Mesenchymal stem cell (in vitro differentiated cells and primary cell): ENCODE data around the gene COMTD1.
A peak's percentile ranks its signal among the peaks of the same experiment; 100 is the strongest.

Source experiments
- DNase-seq: peaks from one replicate; pipeline ENCODE4 v3.0.0-alpha.2; 2013
- H2AFZ ChIP-seq: one replicate; pipeline ENCODE4 v1.6.1; 2013; ENCODE audit warnings: low read depth, mild to moderate bottlenecking, control low read depth, inconsistent platforms, low read length, moderate library complexity
- H2AK5ac ChIP-seq: 2 replicates; pipeline ENCODE4 v1.6.1; 2013; ENCODE audit warnings: low read length, moderate library complexity, mild to moderate bottlenecking, inconsistent platforms; ENCODE audit not compliant: severe bottlenecking
- H2BK120ac ChIP-seq: one replicate; pipeline ENCODE4 v1.6.1; 2013; ENCODE audit warnings: low read depth, mild to moderate bottlenecking, inconsistent platforms, low read length, moderate library complexity
- H2BK12ac ChIP-seq, 2 experiments: one replicate each; pipeline ENCODE4 v1.6.1; 2013; ENCODE audit warnings: inconsistent platforms in 2 of 2, low read length in 2 of 2, mild to moderate bottlenecking in 2 of 2, moderate library complexity in 2 of 2, control low read depth in 1 of 2
- H2BK15ac ChIP-seq: one replicate; pipeline ENCODE4 v1.6.1; 2013; ENCODE audit warnings: mild to moderate bottlenecking, low read depth, inconsistent platforms; ENCODE audit not compliant: poor library complexity, severe bottlenecking
- H2BK5ac ChIP-seq: 2 replicates; pipeline ENCODE4 v1.6.1; 2013; ENCODE audit warnings: low read depth, mild to moderate bottlenecking, low read length, control low read depth, inconsistent platforms; ENCODE audit not compliant: poor library complexity, severe bottlenecking
- H3K14ac ChIP-seq, 2 experiments: one replicate each; pipeline ENCODE4 v1.6.1; 2013; ENCODE audit warnings: inconsistent platforms in 2 of 2, low read length in 2 of 2, control low read depth in 1 of 2, mild to moderate bottlenecking in 1 of 2, moderate library complexity in 1 of 2
- H3K18ac ChIP-seq, 2 experiments: one replicate each; pipeline ENCODE4 v1.6.1; 2013; ENCODE audit warnings: inconsistent platforms in 2 of 2, low read length in 2 of 2, control low read depth in 1 of 2, low read depth in 1 of 2, mild to moderate bottlenecking in 1 of 2
- H3K23ac ChIP-seq, 2 experiments: one replicate each; pipeline ENCODE4 v1.6.1; 2013; ENCODE audit warnings: inconsistent platforms in 2 of 2, low read length in 2 of 2, mild to moderate bottlenecking in 2 of 2, moderate library complexity in 2 of 2, control low read depth in 1 of 2
- H3K27ac ChIP-seq: 2 replicates; pipeline ENCODE4 v1.5.1; 2013; ENCODE audit warnings: mild to moderate bottlenecking, moderate library complexity, low read length, control low read depth, inconsistent platforms; ENCODE audit not compliant: poor library complexity, severe bottlenecking
- H3K27me3 ChIP-seq, 2 experiments: 2 replicates each; pipeline versions ENCODE4 v1.6.1 to v1.7.0; 2013; ENCODE audit warnings: low read length in 2 of 2, mild to moderate bottlenecking in 2 of 2, moderate library complexity in 2 of 2, control low read depth in 1 of 2, inconsistent platforms in 1 of 2; ENCODE audit not compliant: control insufficient read depth in 1 of 2, insufficient read depth in 1 of 2
- H3K36me3 ChIP-seq, 2 experiments: 2 replicates each; pipeline versions ENCODE4 v1.6.1 to v1.7.0; 2013; ENCODE audit warnings: low read length in 2 of 2, control low read depth in 1 of 2, inconsistent platforms in 1 of 2, low read depth in 1 of 2, mild to moderate bottlenecking in 1 of 2; ENCODE audit not compliant: insufficient read depth in 2 of 2, control insufficient read depth in 1 of 2
- H3K4ac ChIP-seq, 2 experiments: one replicate each; pipeline ENCODE4 v1.6.1; 2013; ENCODE audit warnings: inconsistent platforms in 2 of 2, low read length in 2 of 2, mild to moderate bottlenecking in 2 of 2, moderate library complexity in 2 of 2, control low read depth in 1 of 2, low read depth in 1 of 2
- H3K4me1 ChIP-seq: 2 replicates; pipeline ENCODE4 v1.6.1; 2013; ENCODE audit warnings: low read depth, low read length, control low read depth; ENCODE audit not compliant: control insufficient read depth, insufficient read depth
- H3K4me2 ChIP-seq: 2 replicates; pipeline ENCODE4 v1.6.1; 2013; ENCODE audit warnings: low read length, mild to moderate bottlenecking, inconsistent platforms; ENCODE audit not compliant: poor library complexity, severe bottlenecking
- H3K4me3 ChIP-seq, 2 experiments: 2 replicates each; pipeline versions ENCODE4 v1.5.1 to v1.7.0; 2013; ENCODE audit warnings: low read length in 2 of 2, mild to moderate bottlenecking in 2 of 2, control low read depth in 1 of 2, low read depth in 1 of 2; ENCODE audit not compliant: insufficient read depth in 1 of 2
- H3K79me1 ChIP-seq: replicated peaks from 2 replicates; pipeline ENCODE4 v1.6.1; 2013; ENCODE audit warnings: mild to moderate bottlenecking, control low read depth, low read length, inconsistent platforms; ENCODE audit not compliant: poor library complexity, severe bottlenecking
- H3K9ac ChIP-seq: 2 replicates; pipeline ENCODE4 v1.7.0; 2013; ENCODE audit warnings: mild to moderate bottlenecking, low read length, moderate library complexity
- H3K9me3 ChIP-seq: 2 replicates; pipeline ENCODE4 v1.7.0; 2013; ENCODE audit warnings: mild to moderate bottlenecking, low read length; ENCODE audit not compliant: control insufficient read depth
- H4K8ac ChIP-seq: one replicate; pipeline ENCODE4 v1.6.1; 2013; ENCODE audit warnings: inconsistent platforms, mild to moderate bottlenecking, low read length, moderate library complexity
- H4K91ac ChIP-seq: one replicate; pipeline ENCODE4 v1.6.1; 2013; ENCODE audit warnings: mild to moderate bottlenecking, low read length, inconsistent platforms
- WGBS: methylation state at CpG from one replicate; pipeline ENCODE4 v1.1.7; 2013; ENCODE audit warnings: mixed read lengths; 5-methylcytosine and 5-hydroxymethylcytosine counted together

Gene COMTD1

GRCh38 chr10:75263806-75264205 lies 28.0 kb upstream of the COMTD1 start:
- H3K4me2 ChIP-seq, result no peak overlapping the region

GRCh38 chr10:75261813-75262705 lies 26.3 kb upstream of the COMTD1 start:
- H3K9ac ChIP-seq, result no peak overlapping the region
- H3K18ac ChIP-seq, result no peak overlapping the region
- no peak overlapping the region for H4K8ac ChIP-seq
- no peak overlapping the region for H2BK120ac ChIP-seq
- H3K4me3 ChIP-seq, result no peak overlapping the region
- no peak overlapping the region for H3K23ac ChIP-seq
- H2AK5ac ChIP-seq, result no peak overlapping the region
- WGBS, result 79% methylated on average over 23 of the region's 25 CpGs
- no peak overlapping the region for H2BK15ac ChIP-seq
- H3K4ac ChIP-seq, result no peak overlapping the region
- no peaks in the 10 kb centered on the region for H3K79me1 ChIP-seq
- no peak overlapping the region for H3K27ac ChIP-seq
- H3K36me3 ChIP-seq, result no peaks in the 10 kb centered on the region
- DNase-seq, result no peak
- no peak overlapping the region for H3K14ac ChIP-seq
- no peak overlapping the region for H2BK12ac ChIP-seq
- no peaks in the 10 kb centered on the region for H3K4me1 ChIP-seq
- H3K27me3 ChIP-seq, result peaks cover 0 to 27% of the 10 kb centered on the region in 2 experiments
- no peak overlapping the region for H4K91ac ChIP-seq
- H3K9me3 ChIP-seq, result peaks cover 6% of the 10 kb centered on the region
- no peak overlapping the region for H3K4me2 ChIP-seq
- no peak overlapping the region for H2AFZ ChIP-seq
- no peak overlapping the region for H2BK5ac ChIP-seq

More at GRCh38 chr10:75263806-75264205, 28.0 kb upstream of the COMTD1 start:
- no peak for DNase-seq
- no peak overlapping the region for H2BK120ac ChIP-seq
- H3K23ac ChIP-seq, result no peak overlapping the region
- 100% methylated on average over 1 of the region's 1 CpG for WGBS
- H4K91ac ChIP-seq, result no peak overlapping the region
- H3K18ac ChIP-seq, result no peak overlapping the region
- no peak overlapping the region for H4K8ac ChIP-seq
- H3K4ac ChIP-seq, result no peak overlapping the region
- H3K36me3 ChIP-seq, result no peaks in the 10 kb centered on the region
- H2BK12ac ChIP-seq, result no peak overlapping the region
- no peak overlapping the region for H2AFZ ChIP-seq
- peak overlapping the region in 1 of 2 experiments; percentile 48 for H3K14ac ChIP-seq
- H3K27ac ChIP-seq, result no peak overlapping the region
- no peaks in the 10 kb centered on the region for H3K4me1 ChIP-seq
- no peak overlapping the region for H2AK5ac ChIP-seq
- no peak overlapping the region for H2BK5ac ChIP-seq
- H3K79me1 ChIP-seq, result no peaks in the 10 kb centered on the region
- peaks cover 0 to 27% of the 10 kb centered on the region in 2 experiments for H3K27me3 ChIP-seq
- peaks cover 6% of the 10 kb centered on the region for H3K9me3 ChIP-seq
- no peak overlapping the region for H2BK15ac ChIP-seq
- H3K9ac ChIP-seq, result no peak overlapping the region
- no peak overlapping the region for H3K4me3 ChIP-seq

GRCh38 chr10:75260990-75261389 lies 25.2 kb upstream of the COMTD1 start:
- no peak overlapping the region for H3K23ac ChIP-seq
- H4K91ac ChIP-seq, result no peak overlapping the region
- H2BK12ac ChIP-seq, result no peak overlapping the region
- no peak overlapping the region for H2BK15ac ChIP-seq
- H3K27ac ChIP-seq, result no peak overlapping the region
- no peak overlapping the region for H4K8ac ChIP-seq
- no peak overlapping the region for H3K18ac ChIP-seq
- DNase-seq, result no peak
- no peak overlapping the region for H2AFZ ChIP-seq
- H3K4me1 ChIP-seq, result no peaks in the 10 kb centered on the region
- WGBS, result 100% methylated on average over 3 of the region's 3 CpGs
- H2BK120ac ChIP-seq, result no peak overlapping the region
- H3K9me3 ChIP-seq, result peaks cover 6% of the 10 kb centered on the region
- no peaks in the 10 kb centered on the region for H3K36me3 ChIP-seq
- no peak overlapping the region for H3K9ac ChIP-seq
- no peak overlapping the region for H3K4me3 ChIP-seq
- H3K4me2 ChIP-seq, result no peak overlapping the region
- H2AK5ac ChIP-seq, result no peak overlapping the region
- H2BK5ac ChIP-seq, result no peak overlapping the region
- no peaks in the 10 kb centered on the region for H3K79me1 ChIP-seq
- peaks cover 0 to 27% of the 10 kb centered on the region in 2 experiments for H3K27me3 ChIP-seq
- H3K4ac ChIP-seq, result no peak overlapping the region
- no peak overlapping the region for H3K14ac ChIP-seq

- peaks cover 0 to 9% of the 10 kb centered on the region in 2 experiments for H3K27me3 ChIP-seq
- H3K14ac ChIP-seq, result no peak overlapping the region
- no peak overlapping the region for H4K91ac ChIP-seq
- H3K23ac ChIP-seq, result no peak overlapping the region
- no peak overlapping the region for H3K18ac ChIP-seq
- no peaks in the 10 kb centered on the region for H3K36me3 ChIP-seq
- no peak overlapping the region for H3K9ac ChIP-seq
- H2BK5ac ChIP-seq, result no peak overlapping the region
- peaks cover 23% of the 10 kb centered on the region for H3K9me3 ChIP-seq
- H2AK5ac ChIP-seq, result no peak overlapping the region
- no peaks in the 10 kb centered on the region for H3K79me1 ChIP-seq
- WGBS, result 100% methylated on average over 1 of the region's 2 CpGs
- H2AFZ ChIP-seq, result no peak overlapping the region
- no peak overlapping the region for H3K4me2 ChIP-seq
- H2BK120ac ChIP-seq, result no peak overlapping the region
- no peak overlapping the region for H4K8ac ChIP-seq
- H3K4ac ChIP-seq, result no peak overlapping the region
- no peaks in the 10 kb centered on the region for H3K4me1 ChIP-seq
- no peak overlapping the region for H2BK15ac ChIP-seq
- no peak overlapping the region for H3K4me3 ChIP-seq
- no peak overlapping the region for H3K27ac ChIP-seq
- H2BK12ac ChIP-seq, result no peak overlapping the region
- DNase-seq, result no peak
These were observed 19.0 kb upstream of the COMTD1 start for GRCh38 chr10:75254739-75255138.
